Inflammatory macrophage treated with lipopolysaccharide for 4 hours (primary cell): ENCODE data around the gene CCL20.

ENCODE experiments used
- DNase-seq: peaks from one replicate; pipeline ENCODE4 v3.0.0-alpha.2; 2020

The CCL20 gene

DNA sequence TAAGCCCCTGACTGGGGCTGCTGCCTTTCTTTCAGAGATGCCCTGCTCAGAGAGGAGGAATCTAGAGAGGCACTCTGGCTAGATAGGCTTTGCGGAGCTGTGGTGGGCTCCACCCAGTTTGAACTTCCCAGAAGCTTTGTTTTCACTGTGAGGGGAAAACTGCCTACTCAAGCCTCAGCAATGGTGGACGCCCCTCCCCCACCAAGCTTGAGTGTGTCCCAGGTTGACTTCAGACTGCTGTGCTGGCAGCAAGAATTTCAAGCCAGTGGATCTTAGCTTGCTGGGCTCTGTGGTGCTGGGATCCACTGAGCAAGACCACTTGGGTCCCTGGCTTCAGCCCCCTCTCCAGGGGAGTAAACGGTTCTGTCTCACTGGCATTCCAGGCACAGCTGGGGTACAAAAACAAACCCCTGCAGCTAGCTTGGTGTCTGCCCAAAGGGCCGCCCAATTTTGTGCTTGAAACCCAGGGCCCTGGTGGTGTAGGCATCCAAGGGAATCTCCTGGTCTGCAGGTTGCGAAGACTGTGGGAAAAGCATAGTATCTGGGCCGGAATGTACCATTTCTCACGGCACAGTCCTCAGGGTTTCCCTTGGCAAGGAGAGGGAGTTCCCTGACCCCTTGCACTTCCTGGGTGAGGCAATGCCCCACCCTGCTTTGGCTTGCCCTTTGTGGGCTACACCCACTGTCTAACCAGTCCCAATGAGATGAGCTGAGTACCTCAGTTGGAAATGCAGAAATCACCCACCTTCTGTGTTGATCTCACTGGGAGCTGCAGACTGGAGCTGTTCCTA, 25.9 kb downstream of the CCL20 start:
- peak; percentile 78 for DNase-seq

DNA sequence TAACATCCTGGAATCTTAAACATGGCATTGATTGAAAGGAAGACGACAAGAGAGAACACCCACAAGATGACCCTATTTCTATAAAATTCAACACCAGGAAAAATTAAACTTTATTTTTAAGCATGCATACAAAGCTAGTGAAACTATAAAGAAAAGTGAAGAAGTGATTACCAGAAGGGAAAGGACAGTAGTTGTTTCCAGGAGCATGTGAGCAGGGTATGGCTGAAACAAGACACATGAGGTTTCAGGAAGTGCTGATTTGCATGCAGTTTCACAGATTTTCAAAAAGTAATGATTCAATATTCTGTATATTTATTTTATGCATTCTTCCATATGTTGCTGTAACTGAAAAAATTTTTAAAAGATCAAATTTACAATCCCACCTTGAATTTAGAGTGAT, 33.2 kb downstream of the CCL20 start:
- DNase-seq: peak; percentile 36

GRCh38 chr2:227848146-227848545, 34.5 kb downstream of the CCL20 start:
- DNase-seq: no peak

DNA sequence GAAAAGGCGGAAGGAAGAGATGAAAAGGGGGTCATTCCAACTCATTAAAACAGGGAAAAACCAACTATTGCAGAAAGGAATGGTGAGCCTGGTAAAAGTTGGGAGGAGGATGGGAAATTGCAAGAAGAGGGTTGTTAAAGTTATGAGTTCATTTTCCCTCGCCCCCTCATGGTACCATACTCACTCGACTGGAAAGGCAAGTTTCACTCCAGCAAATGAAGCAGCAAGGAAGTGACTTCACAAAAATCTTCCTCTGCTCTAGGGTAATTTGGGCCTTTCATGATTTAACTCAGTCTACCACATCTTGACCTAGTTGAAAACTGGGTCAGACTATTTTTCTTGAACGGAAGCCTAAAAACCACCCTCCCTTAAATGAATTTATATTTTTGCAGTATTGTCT, 34.9 kb downstream of the CCL20 start:
- DNase-seq: no peak

DNA sequence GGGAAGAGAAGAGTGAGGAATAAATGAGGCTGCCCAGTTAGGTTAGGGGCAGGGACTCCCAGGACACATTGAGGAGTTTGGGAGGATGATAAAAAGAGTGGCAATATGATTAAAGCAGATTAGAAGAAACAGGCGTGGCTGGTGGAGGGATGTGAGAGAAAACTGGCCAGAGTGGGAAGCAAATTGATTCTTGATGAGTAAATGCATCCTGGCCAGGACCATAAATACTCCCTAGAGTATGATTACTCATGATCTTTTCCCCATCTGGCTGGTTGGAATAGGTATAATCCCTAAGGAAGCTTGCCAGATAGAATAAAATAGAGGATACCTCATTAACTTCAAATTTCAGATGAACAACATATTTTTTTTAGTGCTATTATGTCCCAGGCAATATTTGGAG, 36.3 kb downstream of the CCL20 start:
- DNase-seq: no peak

DNA sequence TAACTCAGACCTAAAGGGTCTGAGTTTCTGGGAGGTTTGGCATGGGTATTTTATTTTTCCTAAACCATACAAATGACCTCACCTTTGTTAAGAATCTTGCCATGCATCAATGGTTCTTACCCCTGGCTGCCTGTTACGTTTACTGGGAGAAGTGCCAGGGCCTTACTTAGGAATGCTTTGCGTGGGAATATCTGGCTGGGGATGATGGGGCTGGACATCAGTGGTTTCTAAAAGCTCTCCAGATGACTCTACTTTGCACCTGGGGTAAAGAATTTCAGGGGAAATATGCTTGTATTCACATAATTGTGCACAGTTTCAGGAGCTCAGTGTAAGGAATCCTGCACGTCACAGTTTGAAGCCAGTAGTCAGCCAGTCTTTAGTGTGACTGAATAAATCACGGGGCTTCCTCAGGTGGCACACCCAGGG, 39.6 kb downstream of the CCL20 start:
- no peak for DNase-seq

DNA sequence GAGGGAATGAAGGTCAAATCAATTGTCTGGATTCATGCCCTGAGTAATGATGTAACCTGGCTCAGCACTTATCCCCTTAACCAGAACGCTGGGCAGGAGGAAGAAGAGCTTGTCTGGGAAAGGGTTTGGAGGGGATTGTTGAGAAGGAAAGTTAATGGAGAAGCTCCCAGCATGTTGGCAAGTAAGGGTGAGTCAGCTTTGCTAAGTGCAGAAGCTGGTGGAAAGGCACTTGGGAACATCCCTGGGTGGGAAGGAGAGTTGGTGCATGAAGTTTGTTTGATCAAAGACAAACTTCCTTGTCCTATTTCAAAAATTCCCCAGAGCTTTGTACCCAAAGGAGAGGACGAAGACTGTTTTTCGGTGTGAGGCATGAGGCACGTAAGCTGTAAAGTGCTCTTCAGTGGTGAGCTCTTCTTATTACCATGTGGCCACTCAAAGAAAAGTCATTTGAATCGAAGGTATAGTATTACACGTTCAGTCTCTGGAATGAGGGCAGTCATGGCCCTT, 40.2 kb downstream of the CCL20 start:
- no peak for DNase-seq

GRCh38 chr2:227855440-227855839, 41.8 kb downstream of the CCL20 start:
- DNase-seq: no peak

DNA sequence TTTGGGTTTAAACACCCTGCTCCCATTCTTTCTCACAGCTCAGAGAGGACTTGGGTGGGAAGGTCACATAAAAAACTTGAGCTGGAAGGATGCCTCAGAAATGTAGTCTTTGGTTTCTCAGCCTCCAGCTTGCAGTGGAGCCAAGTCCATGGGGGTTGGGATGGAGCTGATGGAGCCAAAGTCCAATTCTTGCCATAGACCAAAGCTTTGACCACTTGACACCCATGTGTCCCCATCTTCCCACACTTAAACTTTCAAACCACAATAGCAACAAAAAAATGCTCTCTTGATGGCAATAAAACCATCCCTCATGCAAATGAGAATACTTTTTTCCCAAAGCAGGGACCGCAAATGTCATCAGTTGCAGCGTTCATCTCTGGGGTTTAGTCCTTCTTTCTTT, 43.1 kb downstream of the CCL20 start:
- DNase-seq: no peak

- no peak for DNase-seq
These were observed 46.6 kb downstream of the CCL20 start for GRCh38 chr2:227860221-227860641.

GRCh38 chr2:227861011-227861410, 47.4 kb downstream of the CCL20 start:
- no peak for DNase-seq

DNA sequence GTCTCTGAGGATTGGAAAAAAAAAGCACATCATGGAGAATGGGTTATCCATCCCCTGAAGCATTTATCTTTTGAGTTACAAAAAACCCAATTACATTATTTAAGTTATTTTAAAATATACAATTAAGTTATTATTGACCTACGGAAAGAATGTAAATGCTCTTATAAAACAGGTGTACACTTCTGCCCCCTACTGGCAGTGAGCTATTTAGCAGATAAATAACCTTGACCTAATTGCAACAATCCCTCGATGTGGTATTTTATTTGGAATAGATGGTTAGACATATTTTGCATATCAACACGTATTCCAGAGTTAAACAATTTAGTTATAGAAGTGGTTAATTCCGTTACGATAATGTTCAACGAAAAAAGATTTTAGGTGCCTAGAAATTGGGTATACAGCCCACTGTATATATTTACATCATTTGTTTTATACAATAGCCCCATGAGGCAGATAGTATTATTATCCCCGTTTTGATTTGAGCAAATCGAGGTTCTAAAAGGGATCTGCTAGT, 48.6 kb downstream of the CCL20 start:
- DNase-seq: peak; percentile 74

- DNase-seq: peak; percentile 72
These were observed 49.3 kb downstream of the CCL20 start for GRCh38 chr2:227862741-227863588.

DNA sequence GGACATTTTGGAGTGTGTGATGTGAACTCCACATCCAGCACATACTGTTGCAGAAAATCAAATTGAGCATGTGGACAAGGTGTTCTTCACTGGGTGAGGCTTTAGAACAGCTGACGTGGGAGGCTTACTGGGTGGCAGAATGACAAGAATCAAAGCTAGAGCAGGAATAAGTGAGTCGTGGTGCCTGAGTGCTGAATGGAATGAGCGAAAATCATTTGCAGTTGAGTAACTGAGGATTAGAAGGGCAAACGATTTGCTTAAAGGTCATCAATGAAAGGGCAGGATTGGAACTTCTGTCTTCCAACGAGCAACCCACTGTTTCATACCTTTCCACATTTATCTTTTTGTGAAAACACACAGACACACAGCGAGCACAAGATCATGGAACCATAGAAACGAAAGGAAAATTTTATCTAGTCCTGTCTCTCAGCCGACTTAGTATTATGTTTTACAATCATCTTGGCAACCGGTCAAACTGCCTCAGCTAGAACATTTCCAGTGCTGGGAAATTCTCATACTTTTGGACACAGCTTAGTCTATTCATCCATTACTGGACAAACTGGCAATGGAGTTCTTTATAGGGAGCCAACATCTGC, 50.6 kb downstream of the CCL20 start:
- DNase-seq: no peak

DNA sequence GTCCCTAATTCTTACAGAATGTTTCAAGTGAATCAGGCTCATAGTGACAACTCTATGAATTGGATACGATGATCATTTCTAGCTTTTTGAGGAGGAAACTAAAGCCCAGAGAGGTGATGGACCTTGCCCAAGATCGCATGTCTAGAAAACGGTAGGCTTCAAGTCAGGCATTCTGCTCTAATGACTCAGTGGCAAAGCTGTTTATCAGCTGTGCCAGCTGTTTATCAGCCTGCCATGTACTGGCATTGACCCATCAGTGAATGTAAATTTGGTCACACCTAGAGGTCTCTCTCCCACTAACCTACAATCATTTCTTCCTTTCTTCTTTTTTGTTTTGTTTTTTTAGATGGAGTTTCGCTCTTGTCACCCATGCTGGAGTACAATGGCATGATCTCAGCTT, 51.6 kb downstream of the CCL20 start:
- DNase-seq: no peak
